ENCODE measurements around the gene CACNA1G.

DNA sequence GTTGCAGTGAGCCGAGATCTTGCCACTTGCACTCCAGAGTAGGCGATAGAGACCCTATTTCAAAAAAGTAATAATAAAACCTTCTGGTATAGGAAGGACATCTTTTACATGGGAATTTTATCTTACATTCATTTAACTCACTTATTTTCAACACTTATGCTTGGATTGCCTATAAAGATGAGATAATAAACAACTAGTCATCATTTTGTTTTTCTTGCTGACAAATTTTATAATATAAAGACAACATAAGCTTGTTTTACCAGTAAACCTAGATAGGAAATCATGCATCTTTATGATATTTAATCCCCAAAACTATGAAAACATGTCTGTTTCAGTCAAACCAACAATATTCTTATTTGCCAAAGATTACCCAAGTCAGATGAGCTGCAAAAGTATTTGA, 91.1 kb downstream of the CACNA1G start:
- TF ChIP-seq, protein P1, sequence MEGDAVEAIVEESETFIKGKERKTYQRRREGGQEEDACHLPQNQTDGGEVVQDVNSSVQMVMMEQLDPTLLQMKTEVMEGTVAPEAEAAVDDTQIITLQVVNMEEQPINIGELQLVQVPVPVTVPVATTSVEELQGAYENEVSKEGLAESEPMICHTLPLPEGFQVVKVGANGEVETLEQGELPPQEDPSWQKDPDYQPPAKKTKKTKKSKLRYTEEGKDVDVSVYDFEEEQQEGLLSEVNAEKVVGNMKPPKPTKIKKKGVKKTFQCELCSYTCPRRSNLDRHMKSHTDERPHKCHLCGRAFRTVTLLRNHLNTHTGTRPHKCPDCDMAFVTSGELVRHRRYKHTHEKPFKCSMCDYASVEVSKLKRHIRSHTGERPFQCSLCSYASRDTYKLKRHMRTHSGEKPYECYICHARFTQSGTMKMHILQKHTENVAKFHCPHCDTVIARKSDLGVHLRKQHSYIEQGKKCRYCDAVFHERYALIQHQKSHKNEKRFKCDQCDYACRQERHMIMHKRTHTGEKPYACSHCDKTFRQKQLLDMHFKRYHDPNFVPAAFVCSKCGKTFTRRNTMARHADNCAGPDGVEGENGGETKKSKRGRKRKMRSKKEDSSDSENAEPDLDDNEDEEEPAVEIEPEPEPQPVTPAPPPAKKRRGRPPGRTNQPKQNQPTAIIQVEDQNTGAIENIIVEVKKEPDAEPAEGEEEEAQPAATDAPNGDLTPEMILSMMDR (IDR thresholded peaks at IDR 0.05; ENCODE audit: insufficient read depth, low read depth, low read length) = no peak
- TF ChIP-seq EZH2 (IDR thresholded peaks at IDR 0.05; ENCODE audit: insufficient read depth, low read length) = no peak
